H54 (cell line): ENCODE measurements around the gene IGF2.

Experiments used
- DNase-seq: peaks from one replicate; pipeline ENCODE4 v3.0.0; 2011; ENCODE audit warnings: low spot score, mixed read lengths; ENCODE audit not compliant: insufficient read length
- FAIRE-seq: peaks from 3 replicates; lab custom pipeline; 2011; peaks lifted over from hg19 to GRCh38; lab: Jason Lieb, UNC
- POLR2A ChIP-seq: IDR thresholded peaks from 2 replicates; pipeline ENCODE4 v1.6.1; 2011; ENCODE audit warnings: low read depth, mild to moderate bottlenecking, low read length

Gene IGF2

DNA sequence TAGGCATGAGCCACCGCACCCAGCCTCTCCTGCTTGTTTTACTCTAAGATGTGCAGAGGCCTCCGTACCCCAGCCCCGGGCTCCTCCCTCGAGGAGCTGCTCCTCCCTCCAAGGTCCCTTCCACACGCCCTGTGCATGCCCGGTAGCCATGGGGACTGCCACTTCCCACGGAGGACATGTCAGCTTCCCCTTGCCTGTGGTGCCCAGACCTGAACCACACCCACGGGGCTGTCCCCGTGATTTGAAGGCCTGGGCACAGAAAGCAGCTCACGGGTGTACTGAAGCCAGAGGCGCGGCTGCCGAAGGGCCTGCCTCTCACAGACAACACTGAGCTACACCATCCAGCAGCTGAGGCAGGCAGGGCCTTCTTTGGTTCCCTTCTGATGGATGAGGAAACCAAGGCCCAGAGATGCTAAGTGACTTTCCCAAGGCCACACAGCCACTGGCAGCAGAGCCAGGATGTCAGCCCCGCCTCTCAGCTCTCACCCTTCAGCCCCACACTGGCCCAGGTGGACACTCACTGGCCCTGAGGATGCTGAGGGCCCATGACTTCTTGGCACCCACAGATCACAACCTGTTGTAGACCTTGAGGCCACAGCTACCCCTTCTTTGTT lies 14.5 kb upstream of the IGF2 start:
- FAIRE-seq (no peak), DNase-seq (no peak)
- TF ChIP-seq POLR2A: no peak

DNA sequence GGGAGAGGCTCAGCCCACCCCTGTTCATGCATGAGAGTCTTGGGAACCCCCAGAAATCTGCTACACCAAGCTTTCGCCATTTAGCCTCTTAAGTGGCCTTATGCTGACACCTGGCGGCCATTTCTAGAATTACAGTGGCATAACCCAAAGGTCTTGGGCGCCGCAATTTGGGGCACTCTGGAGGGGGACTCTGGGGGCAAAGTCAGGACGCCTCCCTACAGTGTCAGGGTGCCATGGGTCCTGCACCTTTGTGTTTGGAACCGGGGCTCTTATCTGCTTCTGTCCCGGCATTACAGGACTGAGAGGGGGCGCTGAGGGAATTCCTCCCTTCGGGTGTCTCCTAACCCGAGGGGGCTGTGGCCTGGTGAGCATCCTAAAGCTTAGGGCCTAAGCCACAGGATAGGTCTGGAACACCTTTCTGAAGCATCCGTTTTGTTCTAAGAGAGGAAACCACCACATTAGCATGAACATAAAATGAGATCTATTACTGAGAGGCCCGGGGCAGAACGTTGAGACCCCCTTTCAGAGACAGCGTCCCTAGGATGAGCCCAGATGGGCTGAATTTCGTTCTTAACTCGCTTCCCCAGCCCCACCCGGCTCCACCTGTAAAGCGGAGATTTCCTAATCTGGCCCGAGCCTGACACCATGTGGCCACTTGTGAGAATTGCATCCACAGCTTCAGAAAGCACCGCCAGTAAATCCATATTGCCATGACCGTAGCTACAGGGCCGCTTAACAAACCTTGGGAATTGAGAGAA lies 12.5 kb upstream of the IGF2 start:
- TF ChIP-seq POLR2A: no peak
- DNase-seq (peak; percentile 94), FAIRE-seq (no peak)

DNA sequence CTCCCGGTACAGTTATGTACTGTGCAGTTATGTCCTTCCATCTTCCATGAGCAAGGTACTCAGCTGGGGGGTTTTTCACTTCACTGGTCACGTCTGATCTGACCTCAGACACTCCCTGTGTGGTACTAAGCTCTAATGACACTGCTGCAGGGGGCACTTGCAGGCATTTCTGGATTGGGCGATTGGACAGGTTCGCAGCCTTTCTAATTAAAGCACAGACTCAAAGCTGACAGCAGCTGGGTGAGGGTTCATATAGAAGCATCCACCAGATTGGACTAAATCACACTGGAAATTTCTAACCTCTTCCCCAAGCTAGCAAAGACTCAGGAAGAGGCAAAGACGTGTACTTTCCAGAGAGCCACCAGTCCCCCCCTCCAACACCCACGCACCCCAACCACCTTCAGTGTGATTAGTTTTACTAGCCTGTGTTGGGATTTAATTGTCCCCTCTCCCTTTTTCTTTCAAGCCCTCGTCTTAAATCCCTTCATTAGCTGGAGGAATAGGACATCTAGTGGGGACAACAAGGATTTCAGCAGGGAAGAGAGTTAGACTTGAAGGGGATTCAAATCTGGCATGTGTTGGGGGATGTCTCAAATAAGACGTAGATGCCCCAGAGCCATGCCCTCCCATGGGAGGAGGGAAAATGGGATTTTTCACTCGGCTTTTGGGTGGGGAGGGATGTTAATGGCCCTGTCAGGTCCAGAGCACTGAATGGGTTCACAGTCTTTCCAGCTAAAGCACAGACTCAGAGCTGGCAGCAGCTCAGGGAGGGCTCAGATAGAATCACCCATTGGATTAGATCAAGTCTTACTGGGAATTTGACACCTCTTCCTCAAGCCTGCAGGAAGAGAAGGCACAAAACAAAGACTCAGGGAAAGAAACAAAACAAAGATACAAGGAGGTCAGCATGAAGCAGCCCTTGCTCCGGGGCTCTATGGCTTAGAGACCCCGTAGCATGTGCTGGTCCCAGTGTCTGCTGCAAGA lies 11.0 kb upstream of the IGF2 start:
- DNase-seq (no peak), FAIRE-seq (no peak)
- no peak for TF ChIP-seq POLR2A

DNA sequence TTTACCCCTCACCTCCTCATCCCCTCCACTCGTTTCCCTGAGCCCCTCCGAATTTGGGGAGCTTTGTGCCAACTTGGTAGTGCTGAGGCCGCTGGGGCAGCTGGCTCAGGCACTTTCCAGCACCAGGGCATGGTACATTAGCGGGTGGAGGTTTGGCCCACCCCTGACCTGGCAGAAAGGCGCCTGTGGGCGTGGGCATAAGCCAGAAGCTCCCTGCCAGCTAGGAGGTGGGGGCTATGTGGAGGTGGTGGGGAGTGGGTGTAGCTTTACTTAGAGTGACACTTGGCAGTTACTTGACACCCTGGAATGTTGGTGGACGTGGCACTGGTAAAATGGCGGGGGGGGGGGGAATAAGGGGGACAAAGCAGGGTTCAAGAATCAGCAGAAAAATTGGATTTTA lies 10.3 kb upstream of the IGF2 start:
- DNase-seq (no peak), FAIRE-seq (no peak)
- TF ChIP-seq POLR2A: no peak

DNA sequence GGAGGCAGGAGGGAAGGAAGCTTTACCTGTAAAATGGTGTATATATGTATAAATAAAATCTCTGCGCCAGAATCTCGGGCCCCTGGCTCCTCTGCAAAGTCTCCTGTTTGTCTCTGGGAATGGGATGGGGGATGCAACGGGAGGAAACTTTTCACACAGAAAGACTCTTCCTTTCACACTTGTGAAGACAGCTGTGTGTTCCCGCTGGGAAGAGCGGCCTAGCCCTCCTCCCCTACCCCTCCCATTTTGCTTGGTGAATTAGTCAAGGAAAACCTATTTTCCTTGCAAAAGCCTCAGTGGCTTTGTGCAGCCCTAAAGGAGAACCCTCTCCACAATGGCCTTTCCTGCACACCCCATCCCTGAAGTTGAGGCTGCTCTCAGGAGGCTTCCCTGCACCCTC lies 9.4 kb upstream of the IGF2 start:
- DNase-seq: no peak
- FAIRE-seq: no peak
- TF ChIP-seq POLR2A: no peak

DNA sequence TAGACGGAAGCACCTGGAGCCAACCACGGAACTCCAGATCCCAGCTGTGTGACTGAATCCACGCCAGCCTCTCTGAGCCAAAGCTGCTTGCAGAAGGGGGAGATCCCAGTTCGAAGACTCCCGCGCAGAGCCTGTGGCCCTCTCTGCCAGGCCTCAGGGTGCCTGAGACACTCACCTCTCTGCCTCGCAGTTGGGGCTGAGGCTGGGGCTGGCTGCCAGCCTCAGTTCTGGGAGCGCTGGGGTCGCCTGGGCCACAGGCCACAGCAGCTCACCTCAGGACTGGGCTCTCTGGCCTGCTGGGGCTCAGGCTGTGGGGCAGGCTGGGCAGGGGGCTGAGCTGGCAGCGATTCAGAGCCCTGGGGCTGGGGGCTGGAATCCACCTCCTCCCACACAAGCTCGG lies 8.2 kb upstream of the IGF2 start:
- FAIRE-seq (no peak), DNase-seq (no peak)
- TF ChIP-seq POLR2A: no peak

DNA sequence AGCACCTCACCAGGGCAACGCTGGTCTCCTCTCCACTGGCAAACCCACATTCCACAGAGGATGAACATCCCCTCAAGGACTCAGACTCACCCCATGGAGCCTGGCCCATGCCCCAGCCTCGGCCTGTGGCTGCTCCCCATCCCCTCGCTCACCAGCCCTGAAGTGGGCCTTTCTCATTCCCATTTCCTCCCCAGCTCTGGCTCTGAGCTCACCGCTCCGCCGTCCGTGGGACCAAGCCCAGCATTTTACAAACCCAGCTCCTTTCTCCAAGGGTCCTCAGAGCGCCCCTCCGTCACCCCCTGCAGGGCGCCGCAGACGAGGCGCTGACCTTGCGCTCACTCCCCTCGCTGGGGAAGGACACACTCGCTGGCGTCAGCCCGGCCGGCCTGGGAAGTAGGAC lies 6.9 kb upstream of the IGF2 start:
- DNase-seq (no peak), FAIRE-seq (no peak)
- TF ChIP-seq POLR2A: no peak

DNA sequence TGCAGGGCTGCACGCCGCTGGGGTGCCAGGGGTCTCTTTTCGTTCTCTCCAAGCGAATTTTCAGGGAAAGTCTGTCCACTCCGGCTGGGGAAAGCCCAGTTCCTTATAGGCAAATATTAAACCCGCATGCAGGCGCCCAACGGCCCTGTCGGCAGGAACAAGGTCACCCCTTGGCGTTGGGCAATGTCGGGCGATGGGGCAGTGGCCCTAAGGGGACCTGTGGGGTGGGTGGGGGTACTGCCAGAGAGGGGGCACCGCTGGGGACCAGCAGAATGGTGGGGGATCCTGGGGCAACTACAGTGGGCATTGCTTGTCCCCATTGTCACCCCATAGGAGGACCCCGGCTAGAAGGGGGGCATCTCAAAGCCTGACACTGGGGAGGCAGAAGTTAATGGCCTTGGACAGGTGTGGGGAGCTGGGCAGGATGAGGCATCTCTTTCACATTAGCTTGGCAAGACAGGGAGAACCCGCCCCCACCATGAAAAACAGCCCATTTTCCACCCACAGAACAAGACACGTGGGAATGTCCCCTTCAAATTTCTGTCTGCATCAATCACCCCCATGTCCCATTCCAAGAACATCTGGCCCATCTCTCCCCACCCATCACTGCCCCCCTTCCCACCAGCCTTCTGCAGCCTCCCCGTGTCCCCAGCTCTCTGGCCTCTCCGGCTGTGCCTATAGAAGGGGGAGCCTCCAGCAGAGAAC lies 5.5 kb upstream of the IGF2 start:
- DNase-seq (no peak), FAIRE-seq (no peak)
- no peak for TF ChIP-seq POLR2A

DNA sequence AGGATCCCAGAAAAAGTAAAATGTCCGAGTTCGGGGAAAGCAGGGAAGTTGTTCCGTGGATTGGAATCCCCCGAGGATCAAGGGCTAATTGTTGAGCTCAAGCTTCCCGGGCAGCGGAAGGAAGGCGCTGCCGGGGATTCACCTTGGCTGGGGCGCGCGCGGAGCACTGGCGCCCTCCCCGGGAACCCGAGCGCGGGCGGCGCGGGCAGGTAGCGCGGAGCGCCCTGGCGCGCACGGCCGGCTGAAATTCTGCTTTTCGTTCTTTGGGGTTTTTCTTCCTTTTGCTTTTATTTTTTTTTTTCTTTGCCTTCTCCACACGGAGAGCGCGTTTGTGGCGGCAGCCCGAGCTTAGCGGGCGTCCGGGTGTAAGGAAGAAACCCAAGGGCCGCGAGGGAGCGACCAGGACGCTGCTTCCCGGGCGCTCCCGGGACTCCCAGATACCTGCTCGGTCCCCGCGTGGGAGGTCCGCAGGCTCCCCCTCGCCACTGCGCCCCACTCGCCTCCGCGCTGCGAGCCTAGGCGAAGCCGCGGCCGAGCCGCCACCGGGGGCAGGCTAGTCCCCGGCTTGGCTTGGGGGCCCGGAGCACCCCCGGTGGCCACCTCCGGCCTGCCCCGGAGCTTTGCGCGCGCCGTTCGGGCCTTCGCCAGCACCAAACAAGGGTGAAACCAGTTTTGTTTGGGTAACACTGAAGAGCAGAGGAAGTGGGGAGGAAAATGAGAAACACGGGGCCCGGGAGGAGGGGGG lies 4.8 kb upstream of the IGF2 start:
- FAIRE-seq (no peak), DNase-seq (no peak)
- TF ChIP-seq POLR2A: no peak

DNA sequence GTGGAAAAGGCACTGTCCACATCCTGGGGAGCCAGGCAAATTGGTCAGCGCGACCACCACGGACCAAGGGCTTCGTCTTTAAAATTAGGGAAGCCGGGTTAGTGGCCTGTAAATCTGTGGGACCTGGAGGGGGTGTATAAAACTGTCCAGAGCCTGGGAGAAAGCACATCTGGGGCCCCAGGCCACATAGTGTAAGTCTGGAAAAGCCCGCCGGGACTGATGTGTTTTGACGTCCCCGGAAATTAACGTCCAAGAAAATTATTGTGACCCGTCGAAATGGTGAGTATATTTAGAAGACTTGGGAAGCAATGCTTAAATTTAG lies 4.2 kb upstream of the IGF2 start:
- FAIRE-seq (no peak), DNase-seq (no peak)
- TF ChIP-seq POLR2A: no peak

DNA sequence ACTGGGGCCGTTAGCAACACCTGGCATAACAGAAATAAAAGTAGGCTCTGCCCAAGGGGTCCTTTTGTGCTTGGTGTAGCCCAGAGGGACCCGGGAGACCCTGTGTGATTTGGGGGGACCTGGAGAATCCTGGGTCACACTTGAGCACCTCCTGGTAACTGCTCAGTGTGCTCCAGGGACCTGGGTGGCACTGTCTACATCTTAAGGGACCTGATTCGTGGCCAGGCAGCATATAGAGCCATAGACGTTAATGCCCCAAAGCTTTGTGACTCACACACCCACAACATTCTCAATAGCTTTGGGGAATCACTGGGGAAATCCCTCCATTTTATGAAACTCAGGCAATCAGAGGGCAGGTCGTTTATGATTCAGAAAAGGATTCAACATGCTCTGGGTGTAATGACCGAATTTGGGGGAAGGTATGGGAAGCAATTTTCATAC lies 3.6 kb upstream of the IGF2 start:
- DNase-seq: peak; percentile 97
- FAIRE-seq: peak; percentile 88
- no peak for TF ChIP-seq POLR2A

DNA sequence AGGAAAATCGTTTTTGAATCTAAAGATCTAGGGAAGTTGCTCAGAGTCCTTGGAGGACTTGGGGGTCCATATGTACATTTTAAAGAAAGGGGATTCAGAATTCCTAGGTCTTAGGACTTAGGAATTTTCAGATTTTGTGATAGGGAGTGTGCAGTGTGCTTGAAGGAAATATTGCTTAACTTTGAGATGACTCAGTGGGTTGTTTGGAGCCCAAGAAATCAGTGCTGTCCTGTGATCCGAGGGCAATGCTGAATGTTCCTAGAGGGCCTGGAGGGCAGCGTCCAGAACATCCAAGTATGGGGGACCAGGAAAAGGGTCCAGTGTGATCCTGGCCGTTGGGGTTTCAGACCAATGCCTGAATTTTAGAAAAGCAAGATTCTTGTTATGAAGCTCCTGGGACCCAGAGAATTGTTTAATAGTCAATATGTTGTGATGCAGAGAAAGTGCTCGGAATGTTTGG lies 3.1 kb upstream of the IGF2 start:
- TF ChIP-seq POLR2A: no peak
- FAIRE-seq: peak; percentile 33
- peak; percentile 89 for DNase-seq
